IPS-NIHi7 (cell line): Measurements from ENCODE around the gene SLC16A2.

Experiments
- DNase-seq: peaks from one replicate; pipeline ENCODE4 v3.0.0; 2012; ENCODE audit warnings: mixed read lengths; ENCODE audit errors: extremely low spot score

Gene SLC16A2

DNA sequence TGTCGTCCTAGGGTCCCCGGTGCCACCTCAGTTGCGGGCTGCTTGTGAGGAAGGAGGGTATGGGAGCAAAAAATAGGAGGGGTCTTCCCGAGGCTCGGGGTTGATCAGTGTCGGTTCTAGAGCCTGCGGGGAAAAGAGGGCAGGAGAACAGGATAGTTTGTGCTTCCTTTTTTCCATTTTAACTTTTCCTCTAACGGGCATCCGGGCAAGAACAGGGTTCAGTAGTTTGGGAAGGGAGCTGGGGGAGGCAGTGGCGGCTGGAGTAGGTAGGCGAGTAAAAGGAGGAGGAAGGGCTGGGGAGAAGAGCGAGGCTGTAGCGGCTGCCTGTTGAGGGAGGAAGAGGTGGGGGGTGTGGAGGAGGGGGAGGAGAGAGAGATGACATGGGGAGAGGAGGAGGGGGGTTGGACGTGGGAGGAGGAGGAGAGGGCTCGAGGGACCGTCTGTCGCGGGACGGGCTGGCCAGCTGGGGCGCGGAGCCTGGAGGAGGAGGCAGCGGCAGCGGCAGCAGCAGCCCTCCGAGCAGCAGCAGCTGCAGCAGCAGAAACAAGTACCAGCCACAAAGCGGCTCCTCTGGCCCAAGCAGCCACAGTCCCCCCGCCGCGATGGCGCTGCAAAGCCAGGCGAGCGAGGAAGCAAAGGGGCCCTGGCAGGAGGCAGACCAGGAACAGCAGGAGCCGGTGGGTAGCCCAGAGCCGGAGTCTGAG lies at the start of gene SLC16A2:
SLC16A2 (plus strand) TSS at position 458 of the 704 bp plus-strand sequence; CDS start at position 603, 145 bp downstream.
- DNase-seq = peak; percentile 74

DNA sequence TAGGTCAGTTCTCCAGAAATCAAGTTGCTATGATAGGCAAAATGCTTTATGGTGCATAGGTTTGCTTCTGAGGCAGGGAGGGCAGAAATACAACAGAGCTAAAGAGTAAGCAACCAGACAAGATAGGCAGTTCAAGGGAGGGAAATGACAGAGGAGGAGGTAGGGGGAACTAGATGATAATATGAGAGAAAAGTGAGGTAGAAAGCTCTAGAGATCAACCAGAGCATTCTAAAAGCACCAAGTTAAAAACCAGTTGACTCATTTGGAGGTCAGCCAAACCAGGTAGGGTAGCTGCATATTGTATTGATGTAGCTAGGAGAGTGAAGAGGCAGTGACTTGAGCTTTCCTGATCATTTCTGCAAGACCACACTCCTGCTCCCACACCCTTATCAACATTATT lies 49.0 kb upstream of the SLC16A2 start:
- no peak for DNase-seq

DNA sequence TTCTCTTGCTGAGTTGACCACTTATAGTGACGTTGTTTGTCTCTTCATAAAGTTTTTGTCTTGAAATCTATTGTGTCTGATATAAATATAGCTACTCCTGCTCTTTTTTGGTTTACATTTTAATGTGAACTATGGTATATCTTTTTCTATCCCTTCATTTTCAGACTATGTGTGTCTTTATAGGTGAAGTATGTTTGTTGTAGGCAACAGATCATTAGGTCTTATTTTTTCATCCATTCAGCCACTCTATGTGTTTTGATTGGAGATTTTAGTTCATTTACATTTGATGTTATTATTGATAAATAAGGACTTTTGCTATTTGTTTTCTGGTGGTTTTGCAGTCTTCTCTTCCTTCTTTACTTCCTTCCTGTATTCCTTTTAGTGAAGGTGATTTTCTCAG lies 44.0 kb upstream of the SLC16A2 start:
- DNase-seq = no peak

DNA sequence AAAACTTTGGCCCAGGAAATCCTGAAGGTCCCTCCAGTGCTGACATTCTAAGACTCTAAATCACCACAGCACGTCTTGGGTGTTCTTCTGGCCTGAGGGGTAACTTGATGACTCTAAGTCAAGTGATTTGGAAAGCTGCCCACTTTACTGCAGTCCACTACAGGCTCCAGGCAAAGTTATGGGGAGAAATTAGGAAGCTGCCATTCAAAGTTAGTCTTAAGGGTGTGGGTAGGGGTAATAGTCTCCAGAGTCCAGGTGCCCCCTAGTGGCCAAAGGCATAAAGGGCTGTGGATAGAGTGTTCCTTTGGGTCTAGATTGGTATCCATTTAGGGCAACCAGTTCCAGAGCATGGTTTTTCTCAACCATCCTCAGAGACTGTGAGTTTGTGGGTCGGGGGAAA lies 38.7 kb upstream of the SLC16A2 start:
- peak; percentile 88 for DNase-seq

DNA sequence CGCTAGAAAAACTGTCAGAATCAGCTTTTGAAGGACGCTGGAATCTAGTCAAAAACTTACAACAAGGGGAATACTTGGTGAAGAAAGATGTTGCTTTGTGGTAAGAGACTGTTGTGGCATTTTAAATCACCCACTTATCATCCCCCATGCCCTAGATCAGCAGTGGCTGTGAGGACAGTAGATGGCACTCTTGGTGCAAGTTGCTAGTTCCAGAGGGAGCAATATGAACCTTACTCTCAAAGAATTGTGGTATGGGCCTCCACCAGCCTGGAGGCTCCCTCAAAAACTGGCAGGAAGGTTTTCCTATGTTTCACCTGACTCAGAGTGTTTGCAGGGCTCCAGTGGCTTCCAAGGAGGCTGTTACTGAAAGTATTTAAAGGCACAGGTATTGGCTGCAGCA lies 37.7 kb upstream of the SLC16A2 start:
- peak; percentile 74 for DNase-seq

DNA sequence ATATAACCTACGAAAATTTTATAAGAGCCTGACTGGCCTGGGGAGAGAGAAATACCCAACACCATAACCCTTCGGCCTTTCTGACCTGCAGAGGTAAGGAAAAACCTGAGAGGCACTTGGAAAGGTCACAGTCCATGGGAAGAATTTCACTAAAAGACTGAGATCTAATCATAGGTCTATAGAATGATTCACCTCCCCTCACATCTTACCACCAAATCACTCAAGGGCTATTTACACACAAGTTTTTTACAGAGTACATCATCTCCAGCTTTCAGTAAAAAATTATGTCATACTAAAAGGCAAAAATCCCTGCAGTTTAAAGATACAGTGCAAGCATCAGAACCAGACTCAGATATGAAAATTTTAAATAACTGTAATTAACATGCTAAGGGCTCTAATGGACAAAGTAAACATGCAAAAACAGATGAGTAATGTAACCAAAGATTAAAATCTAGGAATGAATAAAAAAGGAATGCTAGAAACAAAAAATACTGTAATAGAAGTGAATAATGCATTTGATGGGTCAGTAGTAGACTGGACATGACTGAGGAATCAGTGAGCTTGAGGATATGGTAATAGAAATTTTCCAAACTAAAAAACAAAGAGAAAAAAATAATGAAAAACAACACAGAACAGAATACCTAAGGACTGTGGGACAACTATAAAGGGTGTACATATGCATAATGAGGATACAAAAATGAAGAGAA lies 32.1 kb upstream of the SLC16A2 start:
- no peak for DNase-seq

DNA sequence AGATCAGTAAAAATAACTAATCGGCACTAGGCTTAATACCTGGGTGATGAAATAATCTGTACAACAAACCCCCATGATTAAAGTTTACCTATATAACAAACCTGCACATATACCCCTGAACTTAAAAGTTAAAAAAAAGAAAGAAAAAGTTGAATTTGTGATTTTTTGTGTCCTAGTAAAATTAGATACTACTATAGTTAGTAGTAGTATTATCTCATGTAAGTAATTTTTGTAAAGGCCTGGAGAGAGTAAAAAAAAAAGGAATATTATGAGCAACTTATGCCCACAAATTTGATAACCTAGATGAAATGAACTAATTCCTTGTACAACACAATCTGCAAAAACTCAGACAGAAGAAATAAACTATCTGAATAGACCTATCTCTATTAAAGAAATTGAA lies 25.7 kb upstream of the SLC16A2 start:
- no peak for DNase-seq

DNA sequence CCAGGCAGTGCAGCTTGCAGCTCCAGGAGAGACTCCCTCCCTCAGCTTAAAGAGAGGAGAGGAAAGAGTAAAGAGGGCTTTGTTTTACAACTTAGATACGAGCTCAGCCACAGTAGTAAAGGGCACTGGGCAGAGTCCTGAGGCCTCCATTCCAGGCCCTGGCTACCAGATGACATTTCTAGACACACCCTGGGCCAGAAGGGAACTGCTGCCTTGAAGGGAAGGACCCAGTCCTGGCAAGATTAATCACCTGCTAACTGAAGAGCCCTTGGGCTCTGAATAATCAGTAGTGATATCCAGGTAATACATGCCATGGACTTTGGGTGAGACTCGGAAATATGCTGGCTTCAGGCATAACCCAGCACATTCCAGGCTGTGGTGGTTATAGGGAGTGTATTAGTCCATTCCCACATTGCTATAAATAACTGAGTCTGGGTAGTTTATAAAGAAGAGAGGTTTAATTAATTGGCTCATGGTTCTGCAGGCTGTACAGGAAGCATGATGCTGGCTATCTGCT lies 15.3 kb upstream of the SLC16A2 start:
- no peak for DNase-seq

DNA sequence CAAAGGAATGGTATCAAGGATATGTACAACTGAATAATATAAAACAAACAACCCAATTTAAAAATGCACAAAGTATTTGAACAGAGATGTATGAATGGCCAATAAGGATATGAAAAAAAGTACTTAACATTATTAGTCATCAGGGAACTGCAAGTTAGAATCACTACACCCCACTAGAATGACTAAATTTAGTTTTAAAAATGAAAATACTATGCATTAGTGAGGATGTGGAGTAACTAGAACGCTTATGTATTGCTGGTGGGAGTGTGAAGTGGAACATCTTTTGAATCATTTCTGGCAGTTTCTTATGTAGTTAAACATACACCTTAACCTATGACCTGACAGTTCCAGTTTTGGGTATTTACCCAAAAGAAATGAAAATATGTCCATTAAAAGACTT lies 13.0 kb upstream of the SLC16A2 start:
- DNase-seq = no peak

DNA sequence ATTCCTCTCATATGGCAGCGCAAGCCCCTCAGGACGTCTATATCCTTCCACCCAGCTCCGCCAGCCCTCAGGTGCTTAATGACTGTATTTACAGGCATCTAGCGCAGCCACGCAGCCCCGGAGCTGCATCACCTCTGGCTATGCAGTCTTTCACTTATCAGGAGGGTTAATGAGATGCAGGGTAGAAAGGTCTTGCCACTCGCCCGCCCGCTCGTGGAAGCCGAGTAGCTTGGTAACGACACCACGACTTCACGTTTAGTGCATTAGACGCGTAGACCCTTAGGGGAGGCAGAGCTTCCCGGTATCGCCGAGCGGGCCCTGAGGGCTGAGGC lies 1.5 kb upstream of the SLC16A2 start:
- DNase-seq = peak; percentile 22

DNA sequence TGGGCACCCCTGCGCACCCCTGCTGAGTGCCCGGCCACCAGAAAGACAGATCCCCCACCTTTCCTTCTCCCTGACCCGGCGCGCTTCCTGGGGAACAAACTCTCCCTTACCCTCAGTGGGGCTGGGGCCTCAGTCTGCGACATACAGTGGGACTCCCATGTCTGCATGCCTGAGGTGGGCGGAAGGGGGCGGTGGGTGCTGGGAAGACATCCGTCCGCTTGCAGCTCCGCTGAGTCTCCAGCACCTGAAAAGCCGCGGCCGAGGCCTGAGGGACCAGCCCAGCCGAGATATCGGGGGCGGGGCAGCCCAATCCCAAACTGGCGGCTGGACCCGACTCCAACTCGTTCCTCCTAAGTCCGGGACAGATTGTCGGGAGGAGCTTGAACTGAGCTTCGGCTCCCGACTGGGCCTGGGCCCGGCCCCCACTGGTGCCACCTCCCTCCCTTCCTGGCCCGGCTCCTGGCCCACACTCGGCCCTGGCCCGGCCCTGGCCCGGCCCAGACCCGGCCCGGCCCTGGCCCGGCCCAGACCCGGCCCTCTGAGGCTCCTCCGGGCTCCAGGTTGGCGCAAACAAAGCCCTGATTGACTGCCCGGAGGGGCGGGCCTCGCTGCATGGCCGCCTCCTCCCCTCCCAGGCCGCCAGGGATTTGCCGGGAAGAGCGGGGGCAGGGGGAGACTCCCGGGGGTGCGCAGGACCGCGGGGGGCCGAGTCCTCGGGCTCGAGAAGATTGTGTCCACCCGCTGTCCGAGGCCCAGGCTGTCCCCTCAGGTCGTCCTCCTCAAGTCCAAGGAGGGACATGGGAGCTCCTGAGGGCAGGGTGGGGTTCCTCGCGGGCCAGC lies 877 bp upstream of the SLC16A2 start:
- peak; percentile 59 for DNase-seq

DNA sequence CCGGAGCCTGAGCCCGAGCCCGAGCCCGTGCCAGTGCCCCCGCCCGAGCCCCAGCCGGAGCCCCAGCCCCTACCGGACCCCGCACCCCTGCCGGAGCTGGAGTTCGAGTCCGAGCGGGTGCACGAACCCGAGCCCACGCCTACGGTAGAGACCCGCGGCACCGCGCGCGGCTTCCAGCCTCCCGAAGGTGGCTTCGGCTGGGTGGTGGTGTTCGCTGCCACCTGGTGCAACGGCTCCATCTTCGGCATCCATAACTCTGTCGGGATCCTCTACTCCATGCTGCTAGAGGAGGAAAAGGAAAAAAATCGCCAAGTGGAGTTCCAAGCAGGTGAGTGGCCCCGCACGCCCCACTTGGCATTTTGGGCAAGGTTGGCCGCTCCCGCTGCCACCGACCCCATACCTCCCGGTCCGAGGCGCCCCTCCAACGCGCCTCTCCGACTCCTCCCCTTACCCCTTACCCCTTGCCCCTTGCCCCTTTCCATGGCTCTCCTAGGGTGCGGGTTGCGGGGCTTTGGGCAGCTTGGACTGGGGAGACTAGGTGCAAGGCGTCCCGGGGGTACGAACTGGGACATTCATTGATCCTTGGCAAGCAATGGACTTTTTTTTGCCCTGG lies 553 bp downstream of the SLC16A2 start:
- DNase-seq = no peak

DNA sequence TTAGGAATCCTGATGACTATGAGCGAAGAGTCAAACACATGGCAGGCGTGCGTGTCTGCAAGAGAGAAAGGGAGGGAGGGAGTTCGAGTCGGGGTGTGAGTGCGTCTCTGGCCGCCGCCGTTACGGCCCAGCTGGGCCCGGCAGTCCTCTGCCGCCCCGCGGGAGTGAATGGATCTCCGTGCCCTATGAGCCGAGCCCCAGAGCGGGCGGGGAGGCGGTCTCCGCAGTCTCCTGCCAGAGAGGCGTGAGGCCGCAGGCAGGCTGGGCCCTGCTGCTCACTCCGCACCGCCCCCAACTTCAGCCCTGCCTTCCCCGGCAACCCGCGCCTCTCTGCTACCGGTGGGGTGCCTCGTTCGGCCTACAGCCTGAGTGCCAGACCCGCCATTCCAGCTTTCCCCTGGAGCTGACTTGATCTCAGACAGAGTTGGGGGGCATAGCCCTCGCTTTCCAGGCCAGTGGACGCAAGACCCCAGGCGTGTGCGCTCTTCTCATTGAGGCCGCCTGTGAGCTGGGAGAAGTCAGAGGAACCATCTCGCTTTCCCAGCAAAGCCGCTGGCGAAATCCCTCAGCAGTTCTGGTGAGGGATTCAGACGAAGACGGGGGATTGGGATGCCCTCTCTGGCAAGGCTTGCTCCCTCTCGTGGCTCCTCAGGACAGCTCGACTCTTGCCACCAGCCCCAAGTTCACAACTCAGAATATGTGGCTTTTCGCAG lies 1.4 kb downstream of the SLC16A2 start:
- peak; percentile 80 for DNase-seq

DNA sequence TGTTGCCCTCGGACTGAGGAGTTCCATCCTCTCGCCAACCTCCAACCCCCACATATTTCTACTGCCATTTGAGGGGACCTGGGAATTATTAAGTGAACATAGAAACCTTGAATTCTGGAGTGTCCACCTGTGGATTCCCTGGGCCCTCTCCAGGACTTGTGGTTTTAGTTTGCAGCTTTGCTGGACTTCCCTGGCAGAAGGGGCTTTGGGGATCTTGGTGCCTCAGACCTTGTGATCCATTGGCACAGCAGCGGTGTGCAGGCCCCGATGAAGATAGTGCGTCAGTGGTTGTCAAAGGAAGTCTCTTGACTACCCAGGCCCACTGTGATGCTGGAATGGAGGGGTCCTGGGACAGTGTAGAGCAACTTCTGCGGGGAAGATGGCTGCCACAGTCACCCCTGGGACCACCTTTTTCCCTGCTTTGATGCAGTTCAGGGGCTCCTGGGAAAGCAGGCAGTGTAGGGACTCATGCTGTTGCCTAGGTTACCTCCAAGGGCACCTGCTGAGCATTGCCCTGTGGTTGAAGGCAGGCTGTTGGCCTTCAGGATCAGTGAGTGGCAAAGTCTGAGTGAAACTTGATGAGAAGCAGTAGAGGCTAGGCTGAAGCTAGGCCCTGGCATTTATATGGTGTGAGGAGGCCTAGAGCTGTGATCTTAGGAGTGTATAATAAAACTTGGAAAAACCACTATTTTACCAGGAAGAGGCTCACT lies 2.2 kb downstream of the SLC16A2 start:
- peak; percentile 15 for DNase-seq

DNA sequence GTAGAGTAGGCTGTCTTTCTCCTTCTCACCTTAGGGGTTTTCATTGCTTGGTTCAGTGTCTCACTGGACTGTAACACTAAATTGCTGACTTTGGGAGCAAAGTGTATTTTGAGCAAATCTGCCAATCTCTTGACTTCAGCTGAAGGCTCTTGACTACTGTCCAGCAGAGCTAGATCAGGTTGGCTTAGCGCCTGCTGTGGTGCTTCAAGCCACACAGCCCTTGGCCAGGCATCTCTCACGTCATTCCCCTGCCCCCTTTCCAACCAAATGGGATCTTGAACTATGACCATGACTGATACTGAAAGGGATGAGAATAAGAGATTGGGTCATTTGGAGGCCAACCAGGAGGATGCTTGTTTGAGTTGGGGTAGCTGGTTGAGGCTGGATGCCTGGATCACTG lies 4.8 kb downstream of the SLC16A2 start:
- no peak for DNase-seq

DNA sequence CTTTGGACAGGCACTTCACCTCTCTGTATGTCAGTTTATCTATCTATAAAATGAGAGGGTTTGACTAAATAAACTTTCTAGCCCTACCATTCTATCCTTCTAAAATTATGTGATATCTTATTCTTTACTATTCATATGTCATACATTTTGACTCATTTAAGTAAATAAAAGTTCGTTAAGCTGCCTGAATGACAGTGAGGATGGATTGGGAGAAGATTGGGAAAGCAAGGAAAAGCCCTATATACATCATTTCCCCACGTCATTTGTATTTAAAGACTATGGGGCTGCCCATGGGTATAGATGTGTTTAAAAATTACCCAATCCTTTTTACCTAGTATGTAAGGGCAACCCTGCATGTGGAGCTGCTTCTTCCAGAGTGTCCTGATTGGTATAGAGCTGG lies 5.3 kb downstream of the SLC16A2 start:
- DNase-seq = no peak

DNA sequence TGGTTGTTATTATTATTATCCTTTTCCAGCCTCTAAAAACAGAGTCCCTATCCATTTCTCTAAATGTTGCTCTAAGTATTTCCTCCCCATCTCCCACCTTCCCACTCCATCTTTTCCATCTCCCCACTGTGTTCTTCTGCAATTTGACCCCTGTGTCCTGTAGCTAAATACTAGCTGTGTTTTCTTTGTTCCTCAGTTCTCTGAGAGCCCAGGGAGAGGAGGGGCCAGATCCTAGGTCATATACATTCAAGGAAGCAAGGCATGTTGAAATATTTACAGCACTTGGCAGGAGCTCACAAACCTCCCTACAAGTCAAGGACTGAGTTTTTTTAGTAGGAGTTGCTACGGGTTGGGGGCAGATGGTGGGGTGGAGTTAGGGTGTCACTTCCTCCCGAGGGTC lies 10.5 kb downstream of the SLC16A2 start:
- DNase-seq = peak; percentile 14

DNA sequence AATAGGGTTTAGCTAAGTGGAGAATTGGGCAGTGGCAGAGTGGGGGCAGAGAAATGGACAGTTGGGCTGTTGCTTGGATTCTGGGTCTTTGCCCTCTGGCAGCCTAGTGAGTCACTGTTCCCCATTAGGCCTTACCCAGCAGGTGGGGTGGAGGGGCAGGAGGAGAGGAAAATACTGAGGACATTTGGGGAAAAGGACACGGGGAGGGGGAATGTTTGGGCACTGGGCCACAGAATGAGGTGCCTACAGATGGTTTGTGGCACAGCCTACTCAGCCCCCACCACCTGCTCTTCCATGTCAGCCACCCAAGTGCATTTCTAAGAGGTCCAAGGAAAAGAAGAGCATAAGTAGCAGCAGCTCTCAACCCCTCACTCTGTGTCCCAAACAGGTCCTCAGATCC lies 13.0 kb downstream of the SLC16A2 start:
- no peak for DNase-seq

DNA sequence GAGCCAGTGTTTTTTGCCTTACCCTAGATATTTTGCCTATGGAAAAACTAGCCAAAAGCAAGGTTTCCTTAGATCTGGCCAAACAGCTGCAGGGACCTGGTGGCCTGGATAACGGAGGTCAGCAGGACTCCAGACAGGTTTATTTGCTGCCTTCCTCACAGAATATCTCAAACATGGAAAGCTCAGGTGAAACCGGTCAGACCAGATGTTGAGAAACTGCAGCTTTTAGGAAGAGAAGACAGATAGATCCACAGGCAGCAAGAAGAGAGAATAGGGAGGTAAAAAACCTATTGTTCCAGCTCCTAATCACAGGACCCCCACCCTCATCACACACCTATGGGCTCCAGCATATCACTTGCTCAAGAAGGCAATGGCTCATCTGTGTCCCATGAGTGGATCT lies 16.2 kb downstream of the SLC16A2 start:
- DNase-seq = no peak

DNA sequence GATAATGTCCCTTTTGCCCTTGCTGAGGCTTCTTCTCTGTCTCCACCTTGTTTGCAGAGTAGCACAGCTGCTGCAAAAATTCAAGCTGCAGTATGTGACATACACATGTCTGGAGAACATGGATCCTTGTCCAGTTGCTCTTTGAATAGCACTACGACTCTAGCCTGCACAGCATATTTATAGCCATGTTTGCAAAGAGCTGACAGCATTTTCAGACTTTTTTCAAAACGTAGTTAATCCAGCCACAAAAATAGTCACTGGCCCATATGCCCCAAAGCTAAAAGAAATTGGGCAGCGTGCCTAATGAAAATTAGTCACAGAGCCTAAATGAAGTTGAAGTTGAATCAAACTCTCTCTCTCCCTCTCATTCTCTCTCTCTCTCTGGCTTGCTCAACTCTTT lies 17.5 kb downstream of the SLC16A2 start:
- no peak for DNase-seq

DNA sequence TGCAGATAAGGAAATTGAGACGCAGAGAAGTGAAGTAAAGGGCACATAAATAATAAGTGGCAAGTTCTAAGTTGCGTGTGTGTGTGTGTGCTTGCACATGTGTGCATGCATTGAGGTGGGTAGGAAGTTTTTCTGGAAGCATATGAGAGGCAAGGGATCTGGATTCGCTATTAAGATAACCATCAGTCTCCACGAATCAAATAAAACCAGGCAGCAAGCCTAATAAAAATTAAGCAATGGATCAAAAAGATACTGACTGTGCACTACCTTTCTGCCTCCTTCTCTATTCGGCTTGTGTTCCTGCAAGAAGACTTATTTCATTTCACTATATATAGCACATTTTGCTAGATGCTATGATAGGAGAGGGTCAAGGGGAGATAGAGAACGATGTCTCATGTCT lies 23.8 kb downstream of the SLC16A2 start:
- DNase-seq = no peak
